ENCODE measurements around the gene NMT1. TPM values are rescaled to one million over a fixed set of nuclear protein-coding genes. Genes with fewer than 3 reads are reported as not detected.

Gene NMT1
- total and polyA plus RNA-seq, 4 donors = 27.0 to 83.7 (median 42.6) TPM

DNA sequence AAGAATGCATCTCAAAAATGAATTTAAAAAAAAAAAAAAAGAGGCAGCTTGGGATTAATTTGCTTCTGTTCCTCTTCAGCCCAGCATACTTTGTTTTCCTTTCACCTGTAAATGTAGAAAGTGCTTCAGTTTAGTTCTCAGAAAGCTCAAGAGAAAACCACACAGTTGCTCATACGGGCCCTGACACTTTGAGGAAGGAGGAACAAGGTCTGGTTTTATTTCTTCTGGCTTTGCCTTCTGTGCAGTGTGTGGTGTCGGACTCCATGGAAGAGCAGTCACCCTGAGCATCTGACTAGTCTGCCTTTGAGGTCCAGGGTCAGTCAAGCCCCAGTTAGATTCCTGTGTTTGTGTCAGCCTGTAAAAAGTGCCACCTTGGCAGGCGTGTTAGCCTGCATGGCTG is 27.6 kb downstream of the NMT1 start:
- Histone ChIP-seq H3K9me3 (ENCODE audit: control insufficient read depth in 4 of 4, low read length in 3 of 4) (no peaks in the 10 kb centered on the region), H3K27ac (ENCODE audit: low read depth in 1 of 2, low read length in 2 of 2) (peak overlapping the region; percentile 87 to 96), H3K27me3 (ENCODE audit: control insufficient read depth in 4 of 4, insufficient read depth in 4 of 4, low read length in 3 of 4) (no peaks in the 10 kb centered on the region), H3K9ac (ENCODE audit: low read depth in 1 of 2, low read length in 2 of 2) (no peak overlapping the region), H3K36me3 (ENCODE audit: control insufficient read depth in 4 of 4, insufficient read depth in 3 of 4, low read depth in 1 of 4, low read length in 3 of 4) (peaks cover 3 to 37% (median 12%) of the 10 kb centered on the region in 4 donors), H3K4me1 (ENCODE audit: control insufficient read depth in 4 of 4, insufficient read depth in 4 of 4, low read length in 3 of 4) (peaks cover 20 to 57% (median 35%) of the 10 kb centered on the region in 4 donors), H3K4me3 (ENCODE audit: low read depth in 1 of 3, low read length in 3 of 3) (no peak overlapping the region)
- 91% methylated on average over 3 of the region's 3 CpGs for WGBS
- TF ChIP-seq, protein P1, sequence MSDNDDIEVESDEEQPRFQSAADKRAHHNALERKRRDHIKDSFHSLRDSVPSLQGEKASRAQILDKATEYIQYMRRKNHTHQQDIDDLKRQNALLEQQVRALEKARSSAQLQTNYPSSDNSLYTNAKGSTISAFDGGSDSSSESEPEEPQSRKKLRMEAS (IDR thresholded peaks at IDR 0.05) = no peak
- TF ChIP-seq, protein P2, sequence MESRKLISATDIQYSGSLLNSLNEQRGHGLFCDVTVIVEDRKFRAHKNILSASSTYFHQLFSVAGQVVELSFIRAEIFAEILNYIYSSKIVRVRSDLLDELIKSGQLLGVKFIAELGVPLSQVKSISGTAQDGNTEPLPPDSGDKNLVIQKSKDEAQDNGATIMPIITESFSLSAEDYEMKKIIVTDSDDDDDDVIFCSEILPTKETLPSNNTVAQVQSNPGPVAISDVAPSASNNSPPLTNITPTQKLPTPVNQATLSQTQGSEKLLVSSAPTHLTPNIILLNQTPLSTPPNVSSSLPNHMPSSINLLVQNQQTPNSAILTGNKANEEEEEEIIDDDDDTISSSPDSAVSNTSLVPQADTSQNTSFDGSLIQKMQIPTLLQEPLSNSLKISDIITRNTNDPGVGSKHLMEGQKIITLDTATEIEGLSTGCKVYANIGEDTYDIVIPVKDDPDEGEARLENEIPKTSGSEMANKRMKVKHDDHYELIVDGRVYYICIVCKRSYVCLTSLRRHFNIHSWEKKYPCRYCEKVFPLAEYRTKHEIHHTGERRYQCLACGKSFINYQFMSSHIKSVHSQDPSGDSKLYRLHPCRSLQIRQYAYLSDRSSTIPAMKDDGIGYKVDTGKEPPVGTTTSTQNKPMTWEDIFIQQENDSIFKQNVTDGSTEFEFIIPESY (IDR thresholded peaks at IDR 0.05) = no peak
- no peak for TF ChIP-seq TAF1 (conservative IDR thresholded peaks at IDR 0.05)
- no peak for TF ChIP-seq RAD21 (IDR thresholded peaks at IDR 0.05)
- DNase-seq (ENCODE audit: low spot score) = no peak

DNA sequence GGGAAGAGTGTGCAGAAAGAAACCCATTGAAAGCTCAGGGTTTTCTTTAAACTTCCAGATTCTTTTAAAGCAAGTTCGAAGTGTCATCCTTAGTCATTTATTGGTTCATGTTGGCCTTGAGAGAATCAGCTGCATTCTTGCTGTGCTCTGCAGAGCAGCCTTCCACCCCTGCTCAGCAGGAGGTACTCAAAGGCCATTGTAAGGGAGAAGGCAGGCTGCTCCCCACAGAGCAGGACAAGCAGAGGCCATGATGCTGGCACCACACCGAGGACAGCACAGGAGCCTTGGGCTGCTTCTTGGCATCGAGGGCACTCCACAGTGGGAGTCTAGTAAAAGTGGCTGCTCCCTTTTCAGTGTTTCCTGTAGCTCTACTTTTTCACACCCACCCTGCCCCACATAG is 29.6 kb downstream of the NMT1 start:
- H3K36me3 ChIP-seq (ENCODE audit: control insufficient read depth in 4 of 4, insufficient read depth in 3 of 4, low read depth in 1 of 4, low read length in 3 of 4) = peaks cover 3 to 33% (median 18%) of the 10 kb centered on the region in 4 donors
- no peaks in the 10 kb centered on the region for H3K27me3 ChIP-seq (ENCODE audit: control insufficient read depth in 4 of 4, insufficient read depth in 4 of 4, low read length in 3 of 4)
- H3K4me1 ChIP-seq (ENCODE audit: control insufficient read depth in 4 of 4, insufficient read depth in 4 of 4, low read length in 3 of 4) = peaks cover 23 to 60% (median 36%) of the 10 kb centered on the region in 4 donors
- no peak overlapping the region for H3K4me3 ChIP-seq (ENCODE audit: low read depth in 1 of 3, low read length in 3 of 3)
- H3K9ac ChIP-seq (ENCODE audit: low read depth in 1 of 2, low read length in 2 of 2) = no peak overlapping the region
- WGBS = 87% methylated on average over 3 of the region's 3 CpGs
- TF ChIP-seq FOXA1 (IDR thresholded peaks at IDR 0.05) (no peak), GABPA (IDR thresholded peaks at IDR 0.05 in 1 of 2, conservative IDR thresholded peaks at IDR 0.05 in 1 of 2) (no peak), NR2F2 (IDR thresholded peaks at IDR 0.05) (no peak), YY1 (IDR thresholded peaks at IDR 0.05) (no peak), HNF4G (IDR thresholded peaks at IDR 0.05) (no peak), TAF1 (conservative IDR thresholded peaks at IDR 0.05) (no peak), EGR1 (IDR thresholded peaks at IDR 0.05; ENCODE audit: low read depth in 2 of 2) (no peak), FOXA2 (IDR thresholded peaks at IDR 0.05) (no peak)
- TF ChIP-seq, protein P1 (IDR thresholded peaks at IDR 0.05) = no peak
- peak overlapping the region; percentile 79 to 93 for H3K27ac ChIP-seq (ENCODE audit: low read depth in 1 of 2, low read length in 2 of 2)
- H3K9me3 ChIP-seq (ENCODE audit: control insufficient read depth in 4 of 4, low read length in 3 of 4) = no peaks in the 10 kb centered on the region
- DNase-seq (ENCODE audit: low spot score) = no peak

DNA sequence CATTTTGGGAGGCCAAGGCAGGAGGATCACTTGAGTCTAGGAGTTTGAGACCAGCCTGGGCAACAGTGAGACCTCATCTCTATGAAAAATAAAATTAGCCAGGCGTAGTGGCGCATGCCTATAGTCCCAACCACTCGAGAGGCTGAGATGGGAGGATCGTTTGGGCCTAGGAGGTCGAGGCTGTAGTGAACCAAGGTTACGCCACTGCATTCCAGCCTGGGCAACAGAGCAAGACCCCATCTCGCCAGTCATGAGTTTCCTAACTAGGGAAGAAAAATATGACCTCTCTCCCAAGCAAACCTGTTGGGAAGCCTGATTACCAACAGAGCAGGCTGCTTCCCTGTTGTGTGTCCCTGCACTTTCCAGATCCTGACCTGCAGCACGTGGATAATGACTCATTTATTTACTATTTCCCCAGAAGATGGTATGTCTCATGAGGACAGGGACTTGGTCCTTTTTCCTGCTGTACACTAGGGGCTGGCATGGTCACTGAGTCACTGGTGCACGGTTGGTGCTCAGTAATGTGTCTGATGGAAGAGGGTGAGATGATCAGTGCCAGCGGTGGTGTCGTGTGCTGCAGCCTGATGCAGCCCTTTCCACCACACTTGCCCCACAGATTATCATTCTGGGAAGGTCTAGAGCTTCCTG is 30.8 kb downstream of the NMT1 start:
- no peaks in the 10 kb centered on the region for H3K9me3 ChIP-seq (ENCODE audit: control insufficient read depth in 4 of 4, low read length in 3 of 4)
- H3K4me1 ChIP-seq (ENCODE audit: control insufficient read depth in 4 of 4, insufficient read depth in 4 of 4, low read length in 3 of 4) = peaks cover 19 to 52% (median 34%) of the 10 kb centered on the region in 4 donors
- no peaks in the 10 kb centered on the region for H3K27me3 ChIP-seq (ENCODE audit: control insufficient read depth in 4 of 4, insufficient read depth in 4 of 4, low read length in 3 of 4)
- H3K36me3 ChIP-seq (ENCODE audit: control insufficient read depth in 4 of 4, insufficient read depth in 3 of 4, low read depth in 1 of 4, low read length in 3 of 4) = peaks cover 7 to 45% (median 25%) of the 10 kb centered on the region in 4 donors
- no peak for DNase-seq (ENCODE audit: low spot score)
- H3K9ac ChIP-seq (ENCODE audit: low read depth in 1 of 2, low read length in 2 of 2) = no peak overlapping the region
- WGBS = 91% methylated on average over 11 of the region's 11 CpGs
- peak overlapping the region; percentile 79 to 93 for H3K27ac ChIP-seq (ENCODE audit: low read depth in 1 of 2, low read length in 2 of 2)
- H3K4me3 ChIP-seq (ENCODE audit: low read depth in 1 of 3, low read length in 3 of 3) = no peak overlapping the region
- peak in 1 of 2 donors; percentile 31 for TF ChIP-seq HNF4A (conservative IDR thresholded peaks at IDR 0.05)
- TF ChIP-seq, protein P2 (IDR thresholded peaks at IDR 0.05) = no peak
- no peak for TF ChIP-seq FOXA1 (IDR thresholded peaks at IDR 0.05)
- no peak for TF ChIP-seq HNF4G (IDR thresholded peaks at IDR 0.05)
- TF ChIP-seq, protein P3, sequence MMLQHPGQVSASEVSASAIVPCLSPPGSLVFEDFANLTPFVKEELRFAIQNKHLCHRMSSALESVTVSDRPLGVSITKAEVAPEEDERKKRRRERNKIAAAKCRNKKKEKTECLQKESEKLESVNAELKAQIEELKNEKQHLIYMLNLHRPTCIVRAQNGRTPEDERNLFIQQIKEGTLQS (IDR thresholded peaks at IDR 0.05) = no peak
- no peak for TF ChIP-seq GABPA (IDR thresholded peaks at IDR 0.05 in 1 of 2, conservative IDR thresholded peaks at IDR 0.05 in 1 of 2)
- TF ChIP-seq RAD21 (IDR thresholded peaks at IDR 0.05) = no peak
- peak in 1 of 2 donors; percentile 38 for TF ChIP-seq RXRA (IDR thresholded peaks at IDR 0.05)
- TF ChIP-seq YY1 (IDR thresholded peaks at IDR 0.05) = no peak
- peak; percentile 34 for TF ChIP-seq FOXA2 (IDR thresholded peaks at IDR 0.05)
- TF ChIP-seq EGR1 (IDR thresholded peaks at IDR 0.05; ENCODE audit: low read depth in 2 of 2) = no peak
- peak in 1 of 2 donors; percentile 58 for TF ChIP-seq JUND (IDR thresholded peaks at IDR 0.05)
- TF ChIP-seq, protein P1 (IDR thresholded peaks at IDR 0.05) = no peak
- TF ChIP-seq, protein P4, sequence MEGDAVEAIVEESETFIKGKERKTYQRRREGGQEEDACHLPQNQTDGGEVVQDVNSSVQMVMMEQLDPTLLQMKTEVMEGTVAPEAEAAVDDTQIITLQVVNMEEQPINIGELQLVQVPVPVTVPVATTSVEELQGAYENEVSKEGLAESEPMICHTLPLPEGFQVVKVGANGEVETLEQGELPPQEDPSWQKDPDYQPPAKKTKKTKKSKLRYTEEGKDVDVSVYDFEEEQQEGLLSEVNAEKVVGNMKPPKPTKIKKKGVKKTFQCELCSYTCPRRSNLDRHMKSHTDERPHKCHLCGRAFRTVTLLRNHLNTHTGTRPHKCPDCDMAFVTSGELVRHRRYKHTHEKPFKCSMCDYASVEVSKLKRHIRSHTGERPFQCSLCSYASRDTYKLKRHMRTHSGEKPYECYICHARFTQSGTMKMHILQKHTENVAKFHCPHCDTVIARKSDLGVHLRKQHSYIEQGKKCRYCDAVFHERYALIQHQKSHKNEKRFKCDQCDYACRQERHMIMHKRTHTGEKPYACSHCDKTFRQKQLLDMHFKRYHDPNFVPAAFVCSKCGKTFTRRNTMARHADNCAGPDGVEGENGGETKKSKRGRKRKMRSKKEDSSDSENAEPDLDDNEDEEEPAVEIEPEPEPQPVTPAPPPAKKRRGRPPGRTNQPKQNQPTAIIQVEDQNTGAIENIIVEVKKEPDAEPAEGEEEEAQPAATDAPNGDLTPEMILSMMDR (IDR thresholded peaks at IDR 0.05; ENCODE audit: low read depth, low read length, missing input control) = no peak
- no peak for TF ChIP-seq NR2F2 (IDR thresholded peaks at IDR 0.05)
